Activated CD4-positive, alpha-beta T cell treated with anti-CD3 and anti-CD28 coated beads, Interleukin-2, amount 50 U/mL, for 1 hour (primary cell): ENCODE data around the gene COMMD1.
"Not testable (repeated sequence)": the region's sequence is repeated elsewhere in the genome, so short reads cannot be mapped to it uniquely, and the experiment has no call there.

Experiments
- DNase-seq: peaks from one replicate; pipeline ENCODE4 v3.0.0-alpha.2; 2020

The COMMD1 gene

DNA sequence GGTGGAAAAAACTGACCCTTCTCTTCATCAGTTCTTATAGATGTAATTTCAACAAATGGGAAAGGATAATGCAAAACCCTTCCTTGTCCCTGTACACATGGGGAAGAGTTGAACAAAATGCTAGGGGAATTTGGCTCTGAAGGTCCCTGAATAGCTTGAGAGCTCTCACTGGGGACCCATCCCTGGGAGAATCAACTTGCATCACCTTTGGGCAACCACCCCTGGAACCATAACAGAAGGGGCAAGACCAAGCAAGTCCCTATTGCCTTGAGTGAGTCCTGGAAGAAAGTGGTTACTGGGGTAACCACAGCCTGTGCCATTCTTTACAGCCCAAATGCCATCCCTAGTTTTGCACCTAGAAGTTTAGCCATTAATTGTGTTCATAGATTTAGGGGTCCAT lies 238.2 kb downstream of the COMMD1 start:
- no peak for DNase-seq

DNA sequence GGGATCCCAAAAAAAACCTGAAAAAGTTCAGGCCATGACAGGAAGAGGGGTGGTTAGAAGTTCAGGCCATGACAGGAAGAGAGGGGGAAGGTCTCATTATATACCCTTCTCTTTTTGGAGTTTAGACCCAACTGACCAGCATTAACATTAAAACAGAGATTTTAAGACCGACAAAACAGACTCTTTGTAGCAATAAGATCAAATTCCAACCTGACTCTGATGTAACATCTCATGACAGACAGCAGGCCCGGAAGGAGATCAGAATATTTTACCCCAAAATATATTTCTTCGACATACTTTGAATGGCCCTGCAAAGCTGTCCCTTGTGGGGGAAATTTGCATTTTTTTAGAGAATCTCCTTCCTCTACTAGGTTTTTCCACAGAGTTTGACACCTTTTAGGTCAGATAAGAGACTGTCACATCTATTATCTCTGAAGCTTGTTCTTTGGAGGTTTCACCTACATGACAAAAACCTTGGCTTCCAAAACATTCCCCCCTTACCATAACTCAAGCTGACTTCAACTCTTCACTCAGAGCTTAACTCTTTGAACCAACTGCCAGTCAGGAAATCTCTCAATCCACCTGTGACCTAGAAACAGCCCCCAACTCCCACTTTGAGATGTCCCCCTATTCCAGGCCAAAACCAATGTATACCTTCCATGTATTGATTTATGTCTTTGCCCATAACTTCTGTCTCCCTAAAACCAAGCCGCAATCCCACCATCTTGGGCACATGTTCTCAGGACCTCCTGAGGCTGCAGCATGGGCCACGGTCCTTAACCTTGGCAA lies 239.4 kb downstream of the COMMD1 start:
- no peak for DNase-seq

DNA sequence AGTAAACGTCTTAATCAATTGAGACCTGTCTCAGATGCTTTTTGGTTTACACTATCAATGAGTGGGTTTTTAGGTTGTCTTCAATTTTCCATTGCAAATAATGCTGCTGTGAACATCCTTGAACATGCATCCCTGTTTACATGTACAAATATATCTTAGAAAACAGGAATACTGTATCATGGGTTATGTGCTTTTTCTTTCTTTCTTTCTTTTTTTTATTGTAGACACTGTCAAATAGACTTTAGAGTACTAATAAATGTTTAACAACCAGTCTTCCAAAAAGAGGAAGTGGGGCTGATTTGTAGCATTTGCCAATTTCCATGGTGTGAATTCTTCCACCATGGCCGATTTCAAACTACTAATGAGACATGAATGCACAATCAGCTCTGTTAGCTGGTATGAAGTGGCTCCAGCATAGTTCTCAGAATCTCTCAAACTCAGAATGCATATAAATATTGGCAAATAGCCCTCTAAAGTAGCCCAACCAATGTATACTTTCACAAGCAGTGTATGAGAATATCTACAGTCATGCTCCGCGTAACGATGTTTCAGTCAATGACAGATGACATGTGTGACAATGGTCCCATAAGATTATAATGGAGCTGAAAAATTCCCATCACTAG lies 240.1 kb downstream of the COMMD1 start:
- DNase-seq: no peak

DNA sequence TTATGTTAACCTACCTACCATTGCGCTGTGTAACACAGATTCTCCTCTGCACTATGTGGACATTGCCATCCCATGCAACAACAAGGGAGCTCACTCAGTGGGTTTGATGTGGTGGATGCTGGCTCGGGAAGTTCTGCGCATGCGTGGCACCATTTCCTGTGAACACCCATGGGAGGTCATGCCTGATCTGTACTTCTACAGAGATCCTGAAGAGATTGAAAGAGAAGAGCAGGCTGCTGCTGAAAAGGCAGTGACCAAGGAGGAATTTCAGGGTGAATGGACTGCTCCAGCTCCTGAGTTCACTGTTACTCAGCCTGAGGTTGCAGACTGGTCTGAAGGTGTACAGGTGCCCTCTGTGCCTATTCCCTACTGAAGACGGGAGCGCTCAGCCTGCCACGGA lies 241.3 kb downstream of the COMMD1 start:
- peak; percentile 18 for DNase-seq

GRCh38 chr2:62147610-62148301 lies 242.3 kb downstream of the COMMD1 start:
- no peak for DNase-seq

DNA sequence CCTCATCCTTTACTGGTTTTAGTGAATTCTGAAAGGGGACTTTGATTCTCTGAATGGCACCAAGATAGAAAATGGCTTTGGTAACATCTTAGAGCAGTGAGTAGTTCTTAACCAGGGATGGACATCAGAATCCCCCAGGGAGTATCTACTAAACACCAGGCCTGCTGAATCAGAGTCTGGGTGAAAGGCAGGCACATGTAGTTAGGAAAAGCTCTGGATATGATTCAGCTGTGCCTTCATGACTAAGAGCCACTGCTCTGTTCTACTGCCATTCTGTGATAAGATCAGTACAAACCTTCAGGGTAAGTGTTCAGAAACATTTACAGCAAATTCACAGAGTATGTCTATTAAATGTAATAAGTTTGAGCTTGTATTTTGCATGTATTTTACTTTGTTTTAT lies 244.2 kb downstream of the COMMD1 start:
- no peak for DNase-seq

- DNase-seq: no peak
Measured at GRCh38 chr2:62150597-62151305, 245.3 kb downstream of the COMMD1 start.

GRCh38 chr2:62151306-62151638 lies 245.8 kb downstream of the COMMD1 start:
- no peak for DNase-seq

GRCh38 chr2:62152000-62152399 lies 246.5 kb downstream of the COMMD1 start:
- no peak for DNase-seq

DNA sequence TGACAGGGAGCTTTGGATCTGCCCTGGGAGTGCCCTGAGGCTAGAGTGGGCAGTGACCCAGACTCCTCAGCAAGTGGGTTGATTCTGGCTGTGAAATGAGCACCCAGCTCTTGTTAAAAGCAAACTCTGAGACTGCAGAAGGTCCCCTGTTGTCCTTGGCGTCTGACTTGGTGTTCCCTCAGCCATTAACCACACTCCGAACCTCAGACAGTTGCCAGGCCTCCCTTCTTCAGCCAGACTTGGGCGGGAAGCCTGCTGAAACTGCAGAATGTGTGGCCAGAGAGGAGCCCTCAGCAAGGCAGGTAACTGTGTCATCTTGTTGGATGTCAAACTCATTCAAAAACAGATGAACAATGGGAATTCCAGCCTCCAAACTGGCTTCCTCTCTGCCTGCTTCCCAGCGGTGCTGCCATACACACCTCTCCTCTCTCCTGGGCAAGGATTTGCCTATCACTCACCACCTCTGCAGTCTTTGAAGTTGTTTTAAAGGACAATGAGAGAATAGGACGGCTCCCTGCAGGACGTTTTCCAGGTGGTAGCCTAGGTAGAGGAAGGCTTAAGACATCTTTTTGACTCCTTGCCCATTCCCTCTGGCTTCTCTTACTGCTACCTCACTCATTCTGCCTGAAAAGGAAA lies 251.5 kb downstream of the COMMD1 start:
- DNase-seq: no peak

DNA sequence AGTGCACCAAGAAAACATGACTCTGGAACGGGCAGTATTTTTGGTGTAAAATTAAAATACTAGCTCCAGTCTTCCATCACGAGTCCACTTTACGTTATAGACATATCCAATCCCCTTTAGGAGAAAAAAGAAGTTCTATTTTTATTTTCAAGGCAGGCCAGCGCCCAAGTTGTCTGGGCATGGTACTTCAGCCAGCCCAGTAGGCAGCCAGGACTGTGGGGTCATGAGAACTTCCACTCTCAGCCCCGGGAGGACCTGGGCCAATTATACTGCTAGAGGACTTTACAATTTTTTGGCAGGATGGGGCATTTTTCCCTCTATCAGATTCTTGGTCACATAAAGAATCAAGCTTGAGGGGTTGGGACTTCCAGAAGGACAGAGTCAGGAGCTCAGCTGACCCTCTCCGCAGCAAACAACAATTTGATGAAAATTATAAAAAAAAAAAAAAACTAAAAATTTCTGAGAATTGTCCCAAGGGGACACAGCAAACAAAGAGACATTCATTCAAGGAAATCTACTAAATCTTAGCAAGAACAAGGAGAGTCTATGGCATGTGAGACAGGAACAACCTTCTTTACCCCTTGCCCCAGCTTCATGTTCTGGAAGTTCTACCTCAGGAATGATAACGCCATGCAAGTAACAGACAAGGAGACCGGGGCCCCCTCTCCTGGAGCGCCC lies 253.1 kb downstream of the COMMD1 start:
- no peak for DNase-seq

GRCh38 chr2:62160691-62161090 lies 255.2 kb downstream of the COMMD1 start:
- not testable (repeated sequence) for DNase-seq

DNA sequence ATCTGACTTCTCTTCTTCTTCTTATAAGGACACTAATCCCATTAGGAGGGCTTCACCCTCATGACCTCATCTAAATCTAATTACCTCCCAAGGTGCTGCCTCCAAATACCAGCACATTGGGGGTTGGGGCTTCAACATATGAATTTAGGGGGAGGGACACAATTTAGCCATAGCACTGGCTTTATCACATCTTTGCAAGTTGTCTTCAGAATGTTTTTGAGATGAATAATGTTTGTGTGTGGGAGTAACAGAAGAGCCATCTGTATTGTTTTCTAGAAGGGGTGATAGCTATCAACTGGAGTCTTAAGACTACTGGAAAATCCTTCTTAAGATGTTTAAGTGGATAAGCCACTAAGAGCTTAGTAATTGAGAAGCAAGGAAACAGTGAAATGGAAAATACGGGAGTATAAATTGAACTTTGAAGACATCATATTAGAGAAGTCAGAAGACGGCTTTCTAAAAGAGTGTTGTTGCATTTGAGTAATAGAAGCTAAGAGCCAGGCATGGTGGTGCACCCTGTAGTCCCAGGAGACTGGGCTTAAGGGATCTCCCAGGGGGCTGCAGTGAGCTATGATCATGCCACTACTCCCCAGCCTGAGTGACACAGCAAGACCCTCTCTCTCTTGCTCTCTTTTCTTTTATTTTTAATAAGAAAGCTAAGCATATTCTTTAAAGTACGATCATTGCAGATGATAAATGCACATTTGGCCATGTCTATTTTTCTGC lies 257.8 kb downstream of the COMMD1 start:
- DNase-seq: no peak

DNA sequence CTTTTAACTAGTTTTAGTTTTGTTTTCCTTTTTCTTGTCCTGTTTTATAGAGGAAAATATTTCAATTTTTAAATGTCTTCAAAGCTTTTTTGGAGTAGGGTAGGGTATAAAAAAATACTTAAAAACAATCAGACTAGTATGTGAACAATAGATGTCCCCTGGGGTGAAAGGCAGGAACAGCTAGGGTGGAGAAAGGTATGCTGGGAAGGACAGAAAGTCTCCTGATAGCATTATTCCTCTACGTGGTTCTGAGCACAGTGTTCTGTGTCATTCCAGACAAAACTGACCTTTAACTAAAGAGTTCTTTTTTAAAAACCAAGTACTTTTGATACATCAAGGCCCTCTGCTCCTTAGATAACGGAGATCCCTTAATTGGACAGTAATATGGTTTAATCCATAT lies 258.4 kb downstream of the COMMD1 start:
- no peak for DNase-seq

DNA sequence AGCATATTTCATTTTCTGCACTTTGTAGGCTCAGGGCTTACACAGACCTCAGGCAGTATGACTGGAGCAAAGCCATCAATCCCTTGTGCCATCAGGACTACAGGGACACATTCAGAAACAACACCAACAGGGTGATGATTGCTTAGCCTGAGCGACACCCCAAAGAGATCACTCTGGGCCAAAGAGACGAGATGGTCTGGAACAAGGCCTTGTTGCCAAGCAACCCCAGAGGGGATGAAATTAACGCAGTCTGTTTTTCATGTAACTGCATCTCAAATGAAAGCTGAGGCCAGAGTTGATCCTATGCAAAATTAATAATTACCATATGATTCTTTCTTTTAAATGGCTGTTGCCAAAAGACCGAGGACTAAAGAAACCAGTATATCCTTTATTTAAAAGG lies 270.3 kb downstream of the COMMD1 start:
- no peak for DNase-seq

DNA sequence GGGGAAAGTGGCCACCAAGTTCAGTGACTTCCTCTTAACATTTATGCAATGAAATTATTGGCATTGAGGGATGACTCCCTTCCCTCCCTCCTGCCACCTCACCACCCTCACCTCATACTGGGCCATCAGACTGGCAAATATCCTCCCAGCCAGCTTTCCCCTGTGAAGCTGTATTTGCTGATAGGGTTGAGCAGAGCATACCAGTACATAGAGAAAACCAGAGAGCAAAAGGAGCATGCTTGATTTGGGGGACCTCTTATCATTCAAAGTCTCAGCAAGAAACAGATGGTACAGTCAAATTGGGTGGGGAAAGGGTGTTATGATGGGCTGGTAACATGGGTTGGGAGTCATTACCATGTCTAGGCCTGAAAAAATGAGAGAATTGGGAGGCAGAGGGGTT lies 271.3 kb downstream of the COMMD1 start:
- no peak for DNase-seq

GRCh38 chr2:62177392-62178049 lies 272.0 kb downstream of the COMMD1 start:
- DNase-seq: no peak

GRCh38 chr2:62178741-62179271 lies 273.3 kb downstream of the COMMD1 start:
- DNase-seq: no peak

GRCh38 chr2:62180975-62181374 lies 275.5 kb downstream of the COMMD1 start:
- DNase-seq: no peak

DNA sequence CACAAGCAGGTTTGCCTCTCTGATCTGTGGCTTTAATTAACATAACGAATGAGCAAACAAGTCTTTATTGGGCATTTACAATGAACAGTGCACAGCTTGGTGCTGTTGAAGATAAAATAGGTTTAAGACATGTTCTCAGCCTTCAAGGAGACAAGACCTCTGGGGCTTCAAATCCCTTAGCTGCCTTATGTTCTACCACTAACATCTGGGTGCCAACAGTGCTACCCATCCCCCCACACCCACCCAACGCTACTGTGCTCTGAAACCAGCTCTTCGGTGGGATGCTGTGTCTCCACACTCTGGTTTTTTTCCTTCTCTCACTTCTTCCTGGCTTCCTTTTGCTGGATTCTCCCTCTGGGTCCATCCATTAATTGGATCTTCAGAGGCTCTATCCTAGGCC lies 276.4 kb downstream of the COMMD1 start:
- no peak for DNase-seq
